LNCaP clone FGC (cell line): Measurements from ENCODE around the gene UBE2Q2.

ENCODE experiments used
- DNase-seq: peaks from one replicate; pipeline ENCODE4 v3.0.0-alpha.2; 2011; ENCODE audit warnings: low read depth
- H3K4me3 ChIP-seq: 2 replicates; pipeline ENCODE4 v1.5.1; 2011; ENCODE audit warnings: mild to moderate bottlenecking, low read depth, low read length, control low read depth
- CTCF ChIP-seq: IDR thresholded peaks from 2 replicates; pipeline ENCODE4 v1.5.1; 2012; ENCODE audit warnings: mild to moderate bottlenecking; ENCODE audit not compliant: control insufficient read depth, insufficient read depth; ENCODE audit errors: extremely low read depth

Gene UBE2Q2

GRCh38 chr15:75820206-75820605 lies 23.0 kb upstream of the UBE2Q2 start:
- DNase-seq, result no peak
- TF ChIP-seq CTCF, result no peak
- H3K4me3 ChIP-seq, result no peak overlapping the region

GRCh38 chr15:75821786-75822345 lies 21.4 kb upstream of the UBE2Q2 start:
- no peak for TF ChIP-seq CTCF
- no peak overlapping the region for H3K4me3 ChIP-seq
- no peak for DNase-seq

GRCh38 chr15:75822685-75823278 lies 20.5 kb upstream of the UBE2Q2 start:
- no peak overlapping the region for H3K4me3 ChIP-seq
- no peak for DNase-seq
- TF ChIP-seq CTCF, result no peak

- DNase-seq, result no peak
- TF ChIP-seq CTCF, result no peak
- H3K4me3 ChIP-seq, result no peak overlapping the region
Observed at GRCh38 chr15:75823860-75824613, 19.2 kb upstream of the UBE2Q2 start.

GRCh38 chr15:75827691-75828090 lies 15.6 kb upstream of the UBE2Q2 start:
- no peak overlapping the region for H3K4me3 ChIP-seq
- no peak for TF ChIP-seq CTCF
- no peak for DNase-seq

- H3K4me3 ChIP-seq, result no peak overlapping the region
- TF ChIP-seq CTCF, result no peak
- no peak for DNase-seq
Observed at GRCh38 chr15:75828429-75828828, 14.8 kb upstream of the UBE2Q2 start.
